Adrenal gland (tissue), 12 donors: Measurements from ENCODE around the gene ERP29. TPM values are rescaled to one million over a fixed set of nuclear protein-coding genes. Genes with fewer than 3 reads are reported as not detected.
"Not testable (repeated sequence)": the region's sequence is repeated elsewhere in the genome, so short reads cannot be mapped to it uniquely, and the experiment has no call there.

Source experiments
- DNase-seq, 7 donors: peaks; one replicate each; pipeline ENCODE4 v3.0.0-alpha.2; 2019 to 2020
- H3K27ac ChIP-seq, 5 donors: fragments of 200-600 bp; sonication (generic) in 4 of 5; 1 replicate in 3 of 5; 2 replicates in 2 of 5; pipeline versions ENCODE4 v1.5.1 to v1.8.0; 2016 to 2020; ENCODE audit warnings: mild to moderate bottlenecking in 1 of 5
- H3K27me3 ChIP-seq: fragments of 200-600 bp; 2 replicates; pipeline ENCODE4 v1.8.0; 2021
- H3K36me3 ChIP-seq, 2 donors: fragments of 200-600 bp; replicated peaks in 1 of 2; 1 replicate in 1 of 2; 2 replicates in 1 of 2; pipeline versions ENCODE4 v1.5.1 to v1.8.0; 2018 to 2022
- H3K4me1 ChIP-seq, 2 donors: fragments of 200-600 bp; replicated peaks in 1 of 2; 1 replicate in 1 of 2; 2 replicates in 1 of 2; pipeline versions ENCODE4 v1.5.1 to v1.8.0; 2018 to 2021
- H3K4me3 ChIP-seq, 4 donors: fragments of 200-600 bp; sonication (generic) in 3 of 4; one replicate each; pipeline ENCODE4 v1.5.1; 2016 to 2018
- H3K9me3 ChIP-seq, 3 donors: fragments of 200-600 bp; sonication (generic) in 1 of 3; replicated peaks in 1 of 3; 1 replicate in 2 of 3; 2 replicates in 1 of 3; pipeline versions ENCODE4 v1.5.1 to v1.8.0; 2016 to 2021
- POLR2A ChIP-seq, 2 donors: fragments of 450-650 bp; IDR thresholded peaks; one replicate each; pipeline ENCODE4 v1.6.1; 2017; ENCODE audit warnings: antibody characterized with exemption in 2 of 2, mild to moderate bottlenecking in 2 of 2, moderate library complexity in 1 of 2
- WGBS, 4 donors: extraction: QIAGEN DNeasy Blood & Tissue Kit in 2 of 4; methylation state at CpG; one replicate each; pipeline versions ENCODE4 v1.1.5 to v1.1.7; 2013 to 2017; 5-methylcytosine and 5-hydroxymethylcytosine counted together
- intact Hi-C, 2 donors: fragments of 100-400 bp; cut with DNase I; formaldehyde crosslinking; loops; one replicate each; pipeline versions ENCODE4 v1.14.1 to v1.15.0; 2022 to 2023
- polyA plus RNA-seq, 3 donors: library from polyadenylated mRNA; stranded (reverse); fragments of 200-250 nt in 2 of 3; fragments of 350-450 nt in 1 of 3; fragmentation: Illumina TruSeq in 1 of 3; extraction: RNeasy Lipid Tissue Mini Kit (QIAGEN cat#74804) in 1 of 3; gene quantifications; one replicate each; pipeline ENCODE4 v1.2.3, GENCODE V29; 2013 to 2014
- total RNA-seq, 9 donors: library from RNA; depleted of rRNA in 4 of 9; stranded (reverse); fragments of >200 nt in 4 of 9; fragments of 120-200 nt in 1 of 9; fragmentation: NEBNext Ultra II Directional in 1 of 9; extraction: Animal tissue kit (Norgen Biotek cat#: 25700) in 1 of 9; gene quantifications; one replicate each; pipeline versions ENCODE4 v1.1.0 to v1.2.4, GENCODE V29; 2013 to 2023
- TF ChIP-seq, protein P1 (sequence below), 6 experiments: fragments of 450-650 bp in 4 of 6; fragments of 200-600 bp in 2 of 6; sonication (generic) in 1 of 6; IDR thresholded peaks; 1 replicate in 5 of 6; 2 replicates in 1 of 6; pipeline versions ENCODE4 v1.5.1 to v1.8.0; 2016 to 2021; ENCODE audit warnings: antibody characterized with exemption in 6 of 6, mild to moderate bottlenecking in 2 of 6, moderate library complexity in 1 of 6
- donor health status: healthy with polysubstance abuse.
- donor health status: Bipolar disorder and iron deficiency.
- donor health status: DM: yes; HTN: yes; CAD: no.
- donor health status: DM: no; HTN: no; CAD: no.
- donor health status: DM: no; HTN: no; CAD: no.
- donor health status: DM: yes; HTN: yes; CAD: no.

Gene ERP29
- total and polyA plus RNA-seq, 12 donors: 68.5 to 141 (median 93.8) TPM

DNA sequence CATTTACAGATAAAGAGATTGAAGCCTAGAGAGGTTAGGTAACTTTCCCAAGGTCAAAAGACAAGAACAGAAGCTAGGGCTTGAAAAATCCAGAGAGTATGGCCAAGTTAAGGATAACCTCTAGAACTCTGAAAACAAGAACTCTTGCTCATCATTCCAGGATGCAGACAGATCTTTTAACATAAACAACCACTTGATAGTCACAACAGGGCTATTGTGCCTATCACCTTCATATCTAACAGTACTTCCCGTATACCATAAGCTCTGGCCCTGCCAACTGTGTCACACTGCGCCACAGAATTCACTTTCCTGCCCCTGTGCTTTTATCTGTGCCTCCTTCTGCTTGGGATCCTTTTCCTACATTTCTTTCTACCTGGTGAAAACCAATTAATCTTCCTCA is 18.2 kb downstream of the ERP29 start:
- 77 to 85% (median 80%) methylated on average over 2 of the region's 2 CpGs for WGBS, 4 donors

DNA sequence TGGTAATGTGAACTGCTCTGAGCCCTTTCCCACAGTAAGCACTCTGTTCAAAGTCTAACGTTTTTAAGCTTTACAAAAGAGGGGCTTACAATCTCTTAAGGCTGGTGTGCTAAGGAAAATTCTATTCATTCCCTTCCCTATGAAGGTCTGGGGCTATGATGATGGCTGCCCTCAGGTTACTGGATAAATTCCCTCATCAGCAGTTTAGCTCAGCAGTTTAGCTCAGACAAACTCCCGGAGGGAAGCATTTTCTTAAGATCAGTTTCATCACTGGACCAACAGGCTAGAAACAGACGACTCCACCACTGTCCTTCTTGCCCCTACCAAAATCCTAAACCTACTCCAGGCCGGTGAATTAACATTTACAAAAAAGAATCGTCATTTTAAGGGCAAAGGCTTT is 19.1 kb downstream of the ERP29 start:
- no peak for DNase-seq
- Histone ChIP-seq H3K36me3 (peaks cover 0 to 51% of the 10 kb centered on the region in 2 donors), H3K9me3 (no peaks in the 10 kb centered on the region), H3K27ac (no peak overlapping the region), H3K4me3 (no peak overlapping the region), H3K4me1 (peaks cover 3 to 18% of the 10 kb centered on the region in 2 donors), H3K27me3 (no peaks in the 10 kb centered on the region)
- WGBS, 4 donors: 90 to 96% (median 92%) methylated on average over 5 of the region's 5 CpGs
- no peak for TF ChIP-seq POLR2A (IDR thresholded peaks at IDR 0.05)
- TF ChIP-seq, protein P1, sequence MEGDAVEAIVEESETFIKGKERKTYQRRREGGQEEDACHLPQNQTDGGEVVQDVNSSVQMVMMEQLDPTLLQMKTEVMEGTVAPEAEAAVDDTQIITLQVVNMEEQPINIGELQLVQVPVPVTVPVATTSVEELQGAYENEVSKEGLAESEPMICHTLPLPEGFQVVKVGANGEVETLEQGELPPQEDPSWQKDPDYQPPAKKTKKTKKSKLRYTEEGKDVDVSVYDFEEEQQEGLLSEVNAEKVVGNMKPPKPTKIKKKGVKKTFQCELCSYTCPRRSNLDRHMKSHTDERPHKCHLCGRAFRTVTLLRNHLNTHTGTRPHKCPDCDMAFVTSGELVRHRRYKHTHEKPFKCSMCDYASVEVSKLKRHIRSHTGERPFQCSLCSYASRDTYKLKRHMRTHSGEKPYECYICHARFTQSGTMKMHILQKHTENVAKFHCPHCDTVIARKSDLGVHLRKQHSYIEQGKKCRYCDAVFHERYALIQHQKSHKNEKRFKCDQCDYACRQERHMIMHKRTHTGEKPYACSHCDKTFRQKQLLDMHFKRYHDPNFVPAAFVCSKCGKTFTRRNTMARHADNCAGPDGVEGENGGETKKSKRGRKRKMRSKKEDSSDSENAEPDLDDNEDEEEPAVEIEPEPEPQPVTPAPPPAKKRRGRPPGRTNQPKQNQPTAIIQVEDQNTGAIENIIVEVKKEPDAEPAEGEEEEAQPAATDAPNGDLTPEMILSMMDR (IDR thresholded peaks at IDR 0.05): no peak
- intact Hi-C loops: no loop called here

More for the DNA sequence above, 18.2 kb downstream of the ERP29 start:
- Histone ChIP-seq H3K9me3 (no peaks in the 10 kb centered on the region), H3K27me3 (no peaks in the 10 kb centered on the region), H3K36me3 (peaks cover 0 to 46% of the 10 kb centered on the region in 2 donors), H3K4me3 (no peak overlapping the region), H3K27ac (peak overlapping the region in 3 of 5 donors; percentile 18 to 68 (median 60)), H3K4me1 (peaks cover 3 to 18% of the 10 kb centered on the region in 2 donors)
- DNase-seq: no peak
- TF ChIP-seq POLR2A (IDR thresholded peaks at IDR 0.05): no peak
- TF ChIP-seq, protein P1 (IDR thresholded peaks at IDR 0.05): no peak
- intact Hi-C loops: no loop called here

DNA sequence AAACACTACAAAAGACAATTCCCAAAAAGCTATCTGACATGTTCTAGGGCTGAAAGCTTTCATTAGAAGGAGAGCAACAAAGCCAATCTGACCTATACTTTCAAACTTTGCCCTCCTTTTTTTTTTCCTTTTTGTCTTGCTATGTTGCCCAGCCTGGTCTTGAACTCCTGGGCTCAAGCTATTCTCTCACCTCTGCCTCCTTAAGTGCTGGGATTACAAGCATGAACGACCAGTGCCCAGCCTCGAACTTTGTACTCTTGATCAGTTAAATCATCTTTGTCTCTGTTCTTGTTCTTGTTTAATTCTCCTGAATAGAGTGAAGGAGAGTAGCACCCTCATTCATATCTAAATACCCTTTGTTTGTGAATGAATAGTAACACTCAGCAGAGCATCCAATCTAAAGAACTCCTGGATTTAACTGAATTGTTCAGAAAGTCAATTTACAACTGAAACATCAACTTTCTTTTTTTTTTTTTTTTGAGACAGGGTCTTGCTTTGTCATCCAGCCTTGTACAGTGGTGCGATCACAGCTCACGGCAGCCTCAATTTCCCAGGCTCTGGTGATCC is 22.1 kb downstream of the ERP29 start:
- no peak overlapping the region for H3K4me3 ChIP-seq
- intact Hi-C loops: no loop called here
- H3K27me3 ChIP-seq: no peaks in the 10 kb centered on the region
- WGBS, 4 donors: 89 to 96% (median 91%) methylated on average over 4 of the region's 4 CpGs
- DNase-seq: no peak
- no peak overlapping the region for H3K27ac ChIP-seq
- H3K9me3 ChIP-seq: no peaks in the 10 kb centered on the region
- H3K36me3 ChIP-seq: peaks cover 0 to 72% of the 10 kb centered on the region in 2 donors
- H3K4me1 ChIP-seq: peaks cover 3 to 18% of the 10 kb centered on the region in 2 donors
- TF ChIP-seq, protein P1 (IDR thresholded peaks at IDR 0.05): no peak
- TF ChIP-seq POLR2A (IDR thresholded peaks at IDR 0.05): no peak

DNA sequence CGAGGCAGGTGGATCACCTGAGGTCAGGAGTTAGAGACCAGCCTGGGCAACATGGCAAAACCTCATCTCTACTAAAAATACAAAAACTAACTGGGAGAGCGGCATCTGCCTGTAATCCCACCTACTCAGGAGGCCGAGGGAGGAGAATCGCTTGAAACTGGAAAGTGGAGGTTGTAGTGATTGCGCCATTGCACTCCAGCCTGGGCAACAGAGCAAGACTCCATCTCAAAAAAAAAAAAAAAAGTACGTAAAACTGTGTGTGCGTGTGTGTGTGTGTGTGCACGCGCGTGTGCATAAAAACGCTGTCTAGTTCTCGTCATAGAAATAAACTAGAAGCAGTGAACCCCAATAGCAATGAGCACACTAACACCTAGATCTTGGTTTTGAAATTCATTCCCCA is 23.4 kb downstream of the ERP29 start:
- H3K9me3 ChIP-seq, H3K4me3 ChIP-seq, H3K27ac ChIP-seq, H3K4me1 ChIP-seq, DNase-seq, intact Hi-C loops, H3K27me3 ChIP-seq: not testable (repeated sequence)
- H3K36me3 ChIP-seq: peaks cover 0 to 75% of the 10 kb centered on the region in 2 donors
- 93 to 95% (median 93%) methylated on average over 12 of the region's 12 CpGs for WGBS, 4 donors

DNA sequence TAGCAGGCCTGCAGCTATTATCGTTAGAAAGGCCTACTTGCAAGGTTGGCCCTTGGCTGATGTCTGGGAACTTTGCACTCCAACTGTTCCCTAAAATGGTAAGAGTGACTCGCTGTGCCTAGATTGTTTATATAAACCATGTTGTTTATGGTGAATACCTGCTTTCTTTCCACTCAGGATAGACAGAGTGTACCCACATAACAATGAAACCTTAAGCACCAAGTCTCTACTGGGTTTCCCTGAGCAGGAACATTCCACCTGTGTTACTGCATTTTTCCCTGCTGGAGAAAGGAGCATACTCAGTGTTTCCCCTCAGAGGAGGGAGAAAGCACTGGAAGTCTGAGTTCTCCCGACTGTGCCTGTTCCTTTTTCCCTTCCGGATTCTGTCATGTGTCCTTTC is 32.8 kb downstream of the ERP29 start:
- Histone ChIP-seq H3K27ac (no peak overlapping the region), H3K4me1 (peaks cover 0 to 8% of the 10 kb centered on the region in 2 donors), H3K4me3 (no peak overlapping the region), H3K9me3 (no peaks in the 10 kb centered on the region), H3K27me3 (no peaks in the 10 kb centered on the region), H3K36me3 (peaks cover 0 to 73% of the 10 kb centered on the region in 2 donors)
- intact Hi-C loops: no loop called here
- DNase-seq: no peak
- TF ChIP-seq, protein P1 (IDR thresholded peaks at IDR 0.05): no peak
- TF ChIP-seq POLR2A (IDR thresholded peaks at IDR 0.05): no peak
- WGBS, 4 donors: 79 to 82% (median 79%) methylated on average over 4 of the region's 4 CpGs
